Left renal cortex interstitium (tissue), 4 donors: ENCODE measurements around the gene CCDC88A. TPM values are rescaled to one million over a fixed set of nuclear protein-coding genes. Genes with fewer than 3 reads are reported as not detected.
"Not testable (repeated sequence)": the region's sequence is repeated elsewhere in the genome, so short reads cannot be mapped to it uniquely, and the experiment has no call there.

Experiments used
- DNase-seq, 4 donors: peaks; one replicate each; pipeline ENCODE4 v3.0.0-alpha.2; 2013; ENCODE audit warnings: low read depth in 4 of 4, low spot score in 2 of 4, missing footprints in 1 of 4
- polyA plus RNA-seq, 4 donors: library from polyadenylated mRNA; unstranded; fragments of 120-200 nt; gene quantifications; one replicate each; pipeline ENCODE4 v1.2.1, GENCODE V29; 2013; ENCODE audit not compliant: insufficient read length in 4 of 4

Gene CCDC88A
- polyA plus RNA-seq, 4 donors: 50.0 to 89.2 (median 64.6) TPM

- no peak for DNase-seq
These were observed 88.9 kb downstream of the CCDC88A start for GRCh38 chr2:55330541-55331297.

GRCh38 chr2:55327470-55328230 is 92.0 kb downstream of the CCDC88A start:
- DNase-seq: no peak

GRCh38 chr2:55314985-55315384 is 104.7 kb downstream of the CCDC88A start:
- DNase-seq: no peak

GRCh38 chr2:55311444-55311870 is 108.2 kb downstream of the CCDC88A start:
- DNase-seq: no peak

GRCh38 chr2:55309446-55309845 is 110.2 kb downstream of the CCDC88A start:
- no peak for DNase-seq

GRCh38 chr2:55302241-55302640 is 117.4 kb downstream of the CCDC88A start:
- DNase-seq: no peak

GRCh38 chr2:55301277-55301676 is 118.4 kb downstream of the CCDC88A start:
- no peak for DNase-seq

GRCh38 chr2:55296393-55296792 is 123.3 kb downstream of the CCDC88A start:
- no peak for DNase-seq

GRCh38 chr2:55283083-55283482 is 136.6 kb downstream of the CCDC88A start:
- no peak for DNase-seq

- peak; percentile 50 to 71 (median 57) for DNase-seq
These were observed 137.3 kb downstream of the CCDC88A start for GRCh38 chr2:55282110-55282917.

GRCh38 chr2:55280851-55281546 is 138.7 kb downstream of the CCDC88A start:
- DNase-seq: not testable (repeated sequence)

- not testable (repeated sequence) for DNase-seq
These were observed 139.7 kb downstream of the CCDC88A start for GRCh38 chr2:55279859-55280424.

GRCh38 chr2:55279214-55279835 is 140.3 kb downstream of the CCDC88A start:
- DNase-seq: not testable (repeated sequence)

GRCh38 chr2:55277310-55277709 is 142.3 kb downstream of the CCDC88A start:
- DNase-seq: no peak

- DNase-seq: not testable (repeated sequence)
These were observed 145.3 kb downstream of the CCDC88A start for GRCh38 chr2:55274346-55274745.

- peak in 1 of 4 donors; percentile 7 for DNase-seq
These were observed 150.0 kb downstream of the CCDC88A start for GRCh38 chr2:55269645-55269990.

- DNase-seq: peak; percentile 79 to 88 (median 86)
These were observed 150.6 kb downstream of the CCDC88A start, which contains the start of gene MTIF2 for GRCh38 chr2:55268907-55269644. Gene MTIF2 (minus strand): TSS chr2:55269231. CDS start chr2:55263858, 5,373 bp downstream.

- peak in 1 of 4 donors; percentile 4 for DNase-seq
These were observed 151.3 kb downstream of the CCDC88A start for GRCh38 chr2:55268288-55268906.
